ENCODE data around the gene FER.
"Not testable (repeated sequence)": the region's sequence is repeated elsewhere in the genome, so short reads cannot be mapped to it uniquely, and the experiment has no call there.

FER gene

GRCh38 chr5:108747111-108747773, 455 bp upstream of the FER start:
- no peak for DNase-seq (ENCODE audit: low read depth in 2 of 2)

- DNase-seq (ENCODE audit: low read depth in 2 of 2), result peak; percentile 96 to 97
Measured at GRCh38 chr5:108748401-108749127, 867 bp downstream of the FER start.

- DNase-seq (ENCODE audit: low read depth in 2 of 2), result peak in 1 of 2 experiments; percentile 35
Measured at GRCh38 chr5:108749128-108749861, 1.6 kb downstream of the FER start.

GRCh38 chr5:108753331-108753730, 5.6 kb downstream of the FER start:
- no peak for DNase-seq (ENCODE audit: low read depth in 2 of 2)

- DNase-seq (ENCODE audit: low read depth in 2 of 2), result no peak
Measured at GRCh38 chr5:108753877-108754276, 6.2 kb downstream of the FER start.

- no peak for DNase-seq (ENCODE audit: low read depth in 2 of 2)
Measured at GRCh38 chr5:108760512-108760911, 12.8 kb downstream of the FER start.

- no peak for DNase-seq (ENCODE audit: low read depth in 2 of 2)
Measured at GRCh38 chr5:108762660-108763059, 15.0 kb downstream of the FER start.

GRCh38 chr5:108763222-108763916, 15.7 kb downstream of the FER start:
- DNase-seq (ENCODE audit: low read depth in 2 of 2), result no peak

- DNase-seq (ENCODE audit: low read depth in 2 of 2), result no peak
Measured at GRCh38 chr5:108765647-108766046, 17.9 kb downstream of the FER start.

GRCh38 chr5:108766916-108767315, 19.2 kb downstream of the FER start:
- not testable (repeated sequence) for DNase-seq (ENCODE audit: low read depth in 2 of 2)

- no peak for DNase-seq (ENCODE audit: low read depth in 2 of 2)
Measured at GRCh38 chr5:108769352-108769751, 21.7 kb downstream of the FER start.

GRCh38 chr5:108772626-108773025, 24.9 kb downstream of the FER start:
- no peak for DNase-seq (ENCODE audit: low read depth in 2 of 2)

- no peak for DNase-seq (ENCODE audit: low read depth in 2 of 2)
Measured at GRCh38 chr5:108773330-108773729, 25.6 kb downstream of the FER start.

GRCh38 chr5:108774079-108774478, 26.4 kb downstream of the FER start:
- not testable (repeated sequence) for DNase-seq (ENCODE audit: low read depth in 2 of 2)

GRCh38 chr5:108777582-108777981, 29.9 kb downstream of the FER start:
- DNase-seq (ENCODE audit: low read depth in 2 of 2), result not testable (repeated sequence)

- not testable (repeated sequence) for DNase-seq (ENCODE audit: low read depth in 2 of 2)
Measured at GRCh38 chr5:108784577-108784976, 36.9 kb downstream of the FER start.

- DNase-seq (ENCODE audit: low read depth in 2 of 2), result no peak
Measured at GRCh38 chr5:108786806-108787483, 39.2 kb downstream of the FER start.

- no peak for DNase-seq (ENCODE audit: low read depth in 2 of 2)
Measured at GRCh38 chr5:108788142-108788541, 40.4 kb downstream of the FER start.

GRCh38 chr5:108793207-108793606, 45.5 kb downstream of the FER start:
- DNase-seq (ENCODE audit: low read depth in 2 of 2), result no peak

- not testable (repeated sequence) for DNase-seq (ENCODE audit: low read depth in 2 of 2)
Measured at GRCh38 chr5:108794349-108794748, 46.7 kb downstream of the FER start.

- DNase-seq (ENCODE audit: low read depth in 2 of 2), result no peak
Measured at GRCh38 chr5:108797396-108797795, 49.7 kb downstream of the FER start.

Data from stimulated activated CD4-positive, alpha-beta T cell treated with anti-CD3 and anti-CD28 coated beads, Interleukin-12 subunit alpha, Interleukin-12 subunit beta, amount 100 ng/mL, for 24 hours (primary cell).